GM18951 (cell line): Measurements from ENCODE around the gene DPYSL4.

Experiments used
- POLR2A ChIP-seq: IDR thresholded peaks from 4 replicates; pipeline ENCODE4 v1.6.1; 2011; ENCODE audit warnings: mild to moderate bottlenecking; ENCODE audit not compliant: insufficient read length, insufficient read depth; ENCODE audit errors: extremely low read depth
- in situ Hi-C: fragments of 300-500 bp; cut with MboI; formaldehyde crosslinking; loops from one replicate; pipeline ENCODE4 v1.12.0; 2022; ENCODE audit warnings: low sequenced_read_pairs, mixed read lengths, inconsistent platforms; ENCODE audit not compliant: unreplicated experiment

Gene DPYSL4

GRCh38 chr10:132200344-132201110, 13.8 kb downstream of the DPYSL4 start:
- in situ Hi-C loops: no loop called here
- TF ChIP-seq POLR2A: no peak

GRCh38 chr10:132201111-132201969, 14.6 kb downstream of the DPYSL4 start:
- in situ Hi-C loops: no loop called here
- no peak for TF ChIP-seq POLR2A

GRCh38 chr10:132202070-132202970, 15.6 kb downstream of the DPYSL4 start:
- in situ Hi-C loops: no loop called here

GRCh38 chr10:132203256-132204077, 16.7 kb downstream of the DPYSL4 start:
- no peak for TF ChIP-seq POLR2A
- in situ Hi-C loops: no loop called here

More at GRCh38 chr10:132202070-132202970, 15.6 kb downstream of the DPYSL4 start:
- TF ChIP-seq POLR2A: no peak

DNA sequence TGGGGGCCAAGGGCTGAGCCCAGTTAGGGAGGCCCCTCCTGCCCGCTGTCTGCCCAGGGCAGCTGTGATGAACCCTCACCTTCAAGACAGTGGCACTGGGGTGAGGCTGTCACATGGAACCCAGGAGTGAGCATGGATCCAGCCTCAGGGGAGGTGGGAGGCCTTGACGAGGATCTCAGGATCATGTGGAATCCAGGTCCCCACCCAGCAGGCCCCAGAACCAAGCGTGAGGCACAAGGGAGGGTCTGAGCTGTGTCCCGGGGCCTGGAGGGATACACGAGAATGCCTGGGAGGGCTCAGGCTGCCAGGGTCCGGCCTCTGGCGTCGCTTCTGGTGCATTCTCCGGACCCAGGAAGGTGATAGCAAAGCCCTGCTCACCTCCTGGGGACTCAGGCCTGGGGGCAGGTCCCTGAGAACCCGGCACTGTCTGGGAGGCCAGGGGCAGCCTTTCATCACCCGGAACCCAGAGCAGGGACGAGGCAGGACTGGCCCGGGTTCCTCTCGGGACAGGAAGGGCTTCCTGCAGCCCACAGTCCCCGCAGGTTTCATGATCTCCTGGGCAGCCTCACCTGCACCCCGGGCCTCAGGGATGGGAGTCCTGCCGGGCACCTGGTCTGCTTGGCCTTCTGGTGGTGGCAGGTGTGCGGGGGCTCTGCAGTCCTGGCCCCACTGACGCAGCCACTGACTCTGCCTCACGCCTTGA, 17.5 kb downstream of the DPYSL4 start:
- no peak for TF ChIP-seq POLR2A
- in situ Hi-C loops: no loop called here

DNA sequence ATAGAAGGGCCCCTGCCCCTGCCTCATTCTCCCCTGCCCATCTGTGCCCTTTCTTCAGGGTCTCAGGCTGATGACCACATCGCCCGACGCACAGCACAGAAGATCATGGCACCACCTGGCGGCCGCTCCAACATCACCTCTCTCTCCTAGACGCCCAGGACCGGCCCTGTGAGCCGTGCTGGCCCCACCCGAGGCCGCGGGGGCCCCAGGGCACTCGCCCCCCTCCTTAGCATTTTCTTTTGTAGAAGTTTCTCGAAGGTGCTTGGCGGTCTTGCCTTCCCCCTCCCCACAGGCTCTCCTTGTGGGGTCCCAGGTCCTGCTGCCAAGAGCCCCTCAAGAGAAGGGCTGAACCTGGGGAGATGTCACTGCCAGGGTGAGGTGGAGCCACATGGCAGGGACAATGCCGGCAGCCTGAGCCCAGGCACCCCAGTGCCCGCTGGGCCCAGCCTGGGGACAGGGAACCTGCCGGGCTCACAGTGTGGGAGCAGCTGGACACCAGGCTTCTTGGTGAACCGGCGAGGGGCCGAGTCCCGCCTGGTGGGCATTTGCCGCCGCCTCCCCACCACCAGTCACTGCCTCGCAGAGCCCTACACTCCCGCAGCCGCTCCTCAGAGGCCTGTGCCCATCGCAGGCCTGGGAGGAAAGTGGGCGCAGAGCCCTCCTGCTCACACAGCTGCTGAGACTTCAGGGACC, 18.2 kb downstream of the DPYSL4 start:
- in situ Hi-C loops: no loop called here
- TF ChIP-seq POLR2A: no peak

GRCh38 chr10:132205650-132206376, 19.1 kb downstream of the DPYSL4 start:
- in situ Hi-C loops: no loop called here

DNA sequence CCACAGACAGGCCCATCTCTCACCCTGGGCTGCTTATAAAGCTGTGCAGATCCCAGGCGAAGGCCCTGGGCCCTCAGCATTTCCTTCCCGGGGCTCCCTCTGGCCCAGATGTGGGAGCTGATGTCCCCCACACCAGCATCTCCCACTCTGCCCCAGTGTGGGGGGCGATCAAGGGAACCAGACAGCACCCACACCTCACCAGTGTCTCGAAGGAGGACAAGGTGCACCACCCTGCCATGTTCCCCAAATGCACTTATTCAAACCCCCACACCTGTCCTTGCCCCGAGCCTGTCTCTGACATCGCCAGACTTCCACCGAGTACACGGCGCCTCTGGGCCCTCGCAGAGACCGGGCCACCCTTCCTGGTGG, 19.6 kb downstream of the DPYSL4 start:
- TF ChIP-seq POLR2A: no peak
- in situ Hi-C loops: no loop called here

More at GRCh38 chr10:132205650-132206376, 19.1 kb downstream of the DPYSL4 start:
- TF ChIP-seq POLR2A: no peak

DNA sequence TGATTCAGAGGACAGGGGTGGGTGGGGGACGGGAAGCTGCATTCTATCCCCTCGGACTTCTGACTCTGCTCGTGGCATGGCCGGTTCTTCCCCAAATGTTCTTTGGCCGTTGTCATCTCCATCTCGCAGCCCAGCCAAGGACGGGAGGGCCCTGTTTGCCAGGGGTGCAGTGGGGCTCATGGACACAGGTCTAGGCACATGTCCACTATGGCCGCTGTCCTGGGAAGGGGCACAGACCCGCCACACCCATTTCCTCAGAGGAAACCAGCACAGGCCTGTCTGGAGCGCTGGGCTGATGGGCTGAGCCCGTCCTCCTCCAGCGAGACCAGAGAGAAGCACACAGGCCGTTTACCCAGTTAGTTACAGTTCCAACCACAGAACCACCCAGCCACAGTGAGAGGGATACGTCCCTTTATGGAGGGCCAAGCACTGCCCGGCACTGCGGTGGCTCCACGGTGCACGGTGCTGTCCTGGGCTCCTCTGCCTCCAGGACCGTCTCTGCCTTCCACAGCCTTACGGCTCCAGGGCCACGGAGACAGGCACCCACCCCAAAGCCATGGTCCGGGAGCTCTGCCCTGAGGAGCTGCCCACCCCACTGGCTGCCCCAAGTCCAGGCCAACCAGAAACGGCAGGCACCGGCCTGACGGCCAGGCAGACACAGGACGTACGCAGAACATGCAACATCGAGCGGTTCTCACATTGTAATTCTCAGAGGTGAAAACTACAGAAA, 20.2 kb downstream of the DPYSL4 start:
- no peak for TF ChIP-seq POLR2A
- in situ Hi-C loops: no loop called here
